Spleen (tissue), 11 donors: ENCODE data around the gene LCA5L. TPM values are rescaled to one million over a fixed set of nuclear protein-coding genes. Genes with fewer than 3 reads are reported as not detected.
A peak's percentile ranks its signal among the peaks of the same experiment; 100 is the strongest.

ENCODE experiments used
- DNase-seq: peaks from one replicate; pipeline ENCODE4 v3.0.0-alpha.2; 2020
- H3K27ac ChIP-seq, 8 donors: fragments of 200-600 bp; sonication (generic) in 7 of 8; 1 replicate in 4 of 8; 2 replicates in 4 of 8; pipeline versions ENCODE4 v1.5.0 to v1.8.0; 2016 to 2021; ENCODE audit warnings: inconsistent platforms in 4 of 8, mild to moderate bottlenecking in 4 of 8, moderate library complexity in 1 of 8
- H3K27me3 ChIP-seq, 7 donors: fragments of 200-600 bp; sonication (generic) in 6 of 7; replicated peaks in 1 of 7; 1 replicate in 4 of 7; 2 replicates in 3 of 7; pipeline versions ENCODE4 v1.5.0 to v1.8.0; 2016 to 2021; ENCODE audit warnings: inconsistent platforms in 3 of 7, mild to moderate bottlenecking in 1 of 7
- H3K36me3 ChIP-seq, 6 donors: fragments of 200-600 bp; sonication (generic) in 5 of 6; 1 replicate in 4 of 6; 2 replicates in 2 of 6; pipeline versions ENCODE4 v1.5.0 to v1.8.0; 2016 to 2021; ENCODE audit warnings: inconsistent platforms in 2 of 6
- H3K4me1 ChIP-seq, 6 donors: fragments of 200-600 bp; sonication (generic) in 5 of 6; 1 replicate in 3 of 6; 2 replicates in 3 of 6; pipeline versions ENCODE4 v1.5.0 to v1.8.0; 2016 to 2021; ENCODE audit warnings: inconsistent platforms in 3 of 6
- H3K4me3 ChIP-seq, 8 donors: fragments of 200-600 bp; sonication (generic) in 7 of 8; 1 replicate in 4 of 8; 2 replicates in 4 of 8; pipeline versions ENCODE4 v1.5.0 to v1.8.0; 2016 to 2021; ENCODE audit warnings: inconsistent platforms in 4 of 8, mild to moderate bottlenecking in 4 of 8, moderate library complexity in 2 of 8
- H3K9me3 ChIP-seq, 8 donors: fragments of 200-600 bp; sonication (generic) in 7 of 8; 1 replicate in 4 of 8; 2 replicates in 4 of 8; pipeline versions ENCODE4 v1.5.0 to v1.8.0; 2016 to 2021; ENCODE audit warnings: inconsistent platforms in 4 of 8
- CTCF ChIP-seq, 11 experiments: fragments of 200-600 bp in 7 of 11; fragments of 450-650 bp in 4 of 11; sonication (generic) in 4 of 11; IDR thresholded peaks in 8 of 11; conservative IDR thresholded peaks in 3 of 11; 1 replicate in 7 of 11; 2 replicates in 4 of 11; pipeline versions ENCODE4 v1.4.0 to v1.8.0; 2016 to 2021; ENCODE audit warnings: antibody characterized with exemption in 11 of 11, inconsistent platforms in 4 of 11, mild to moderate bottlenecking in 1 of 11
- POLR2A ChIP-seq, 3 donors: fragments of 450-650 bp; IDR thresholded peaks; one replicate each; pipeline ENCODE4 v1.5.1; 2017; ENCODE audit warnings: antibody characterized with exemption in 3 of 3, mild to moderate bottlenecking in 1 of 3
- POLR2AphosphoS5 ChIP-seq, 3 donors: sonication (generic); formaldehyde crosslinking; IDR thresholded peaks; one replicate each; pipeline ENCODE4 v1.5.1; 2017; ENCODE audit warnings: antibody characterized with exemption in 3 of 3
- WGBS, 5 donors: extraction: QIAGEN DNeasy Blood & Tissue Kit in 3 of 5; methylation state at CpG; one replicate each; pipeline versions ENCODE4 v1.1.5 to v1.1.7; 2013 to 2018; 5-methylcytosine and 5-hydroxymethylcytosine counted together
- intact Hi-C: fragments of 100-400 bp; cut with DNase I; formaldehyde crosslinking; loops from one replicate; pipeline ENCODE4 v1.15.0; 2023; ENCODE audit warnings: low total_unique reads
- polyA plus RNA-seq, 3 donors: library from polyadenylated mRNA; stranded (reverse); fragments of 200-250 nt; gene quantifications; one replicate each; pipeline ENCODE4 v1.2.1, GENCODE V29; 2013
- total RNA-seq, 7 donors: library from RNA; depleted of rRNA in 3 of 7; stranded (reverse); fragments of >200 nt in 3 of 7; fragmentation: NEBNext Ultra II Directional in 4 of 7; extraction: Animal tissue kit (Norgen Biotek cat#: 25700) in 4 of 7; gene quantifications; one replicate each; pipeline versions ENCODE4 v1.1.0 to v1.2.1, GENCODE V29; 2016 to 2021
- donor health status: healthy with polysubstance abuse.
- donor health status: DM: no; HTN: no; CAD: no; lungs with moderate emphysema.
- donor health status: DM: no; HTN: no; CAD: no.
- donor health status: Bipolar disorder and iron deficiency.
- donor health status: healthy.
- donor health status: DM: no; HTN: no; CAD: no.
- donor health status: DM: yes; HTN: yes; CAD: no.

The LCA5L gene
- total and polyA plus RNA-seq, 10 donors = 0.26 to 1.3 (median 0.46) TPM; not detected in 1

- Histone ChIP-seq H3K4me1 (peaks cover 7 to 25% (median 22%) of the 10 kb centered on the region in 6 donors), H3K27me3 (peaks cover 0 to 4% (median 0%) of the 10 kb centered on the region in 7 donors), H3K36me3 (no peaks in the 10 kb centered on the region), H3K27ac (peak overlapping the region in 7 of 8 donors; percentile 88 to 92 (median 91)), H3K9me3 (no peaks in the 10 kb centered on the region), H3K4me3 (peak overlapping the region; percentile 13 to 94 (median 90))
- no peak for DNase-seq
- TF ChIP-seq POLR2A (IDR thresholded peaks at IDR 0.05) = no peak
- TF ChIP-seq CTCF (IDR thresholded peaks at IDR 0.05 in 8 of 11, conservative IDR thresholded peaks at IDR 0.05 in 3 of 11) = no peak
- no peak for TF ChIP-seq POLR2AphosphoS5 (IDR thresholded peaks at IDR 0.05)
- 15 to 20% (median 16%) methylated on average over 15 of the region's 15 CpGs for WGBS, 5 donors
- intact Hi-C loops = no loop called here
These were observed 977 bp downstream of the LCA5L start for GRCh38 chr21:39444421-39445180.

GRCh38 chr21:39441502-39442475 is 3.8 kb downstream of the LCA5L start:
- no peak for DNase-seq
- Histone ChIP-seq H3K36me3 (no peaks in the 10 kb centered on the region), H3K4me3 (no peak overlapping the region), H3K9me3 (no peaks in the 10 kb centered on the region), H3K27ac (no peak overlapping the region), H3K27me3 (peaks cover 0 to 4% (median 0%) of the 10 kb centered on the region in 7 donors), H3K4me1 (peaks cover 7 to 25% (median 21%) of the 10 kb centered on the region in 6 donors)
- TF ChIP-seq CTCF (IDR thresholded peaks at IDR 0.05 in 8 of 11, conservative IDR thresholded peaks at IDR 0.05 in 3 of 11) (peak in 9 of 11 experiments; percentile 22 to 69 (median 55)), POLR2AphosphoS5 (IDR thresholded peaks at IDR 0.05) (no peak), POLR2A (IDR thresholded peaks at IDR 0.05) (no peak)
- WGBS, 5 donors = 55 to 59% (median 57%) methylated on average over 13 of the region's 13 CpGs
- intact Hi-C loops = no loop called here

- H3K9me3 ChIP-seq = no peaks in the 10 kb centered on the region
- DNase-seq = no peak
- WGBS, 5 donors = 32 to 61% (median 39%) methylated on average over 1 of the region's 1 CpG
- no peak overlapping the region for H3K4me3 ChIP-seq
- TF ChIP-seq POLR2A (IDR thresholded peaks at IDR 0.05) = no peak
- no peak for TF ChIP-seq POLR2AphosphoS5 (IDR thresholded peaks at IDR 0.05)
- no peaks in the 10 kb centered on the region for H3K36me3 ChIP-seq
- intact Hi-C loops = no loop called here
- peaks cover 0 to 4% (median 0%) of the 10 kb centered on the region in 7 donors for H3K27me3 ChIP-seq
- peaks cover 0 to 4% (median under 1%) of the 10 kb centered on the region in 6 donors for H3K4me1 ChIP-seq
- H3K27ac ChIP-seq = no peak overlapping the region
These were observed 6.3 kb downstream of the LCA5L start for GRCh38 chr21:39439232-39439631.

GRCh38 chr21:39434950-39435349 is 10.6 kb downstream of the LCA5L start:
- Histone ChIP-seq H3K4me3 (no peak overlapping the region), H3K9me3 (no peaks in the 10 kb centered on the region), H3K27me3 (no peaks in the 10 kb centered on the region), H3K4me1 (no peaks in the 10 kb centered on the region), H3K27ac (no peak overlapping the region), H3K36me3 (no peaks in the 10 kb centered on the region)
- intact Hi-C loops = no loop called here
- TF ChIP-seq POLR2A (IDR thresholded peaks at IDR 0.05) (no peak), CTCF (IDR thresholded peaks at IDR 0.05 in 8 of 11, conservative IDR thresholded peaks at IDR 0.05 in 3 of 11) (no peak), POLR2AphosphoS5 (IDR thresholded peaks at IDR 0.05) (no peak)
- DNase-seq = no peak
- 70 to 86% (median 71%) methylated on average over 4 of the region's 4 CpGs for WGBS, 5 donors
